ENCODE measurements around the gene CDC42EP5.
A peak's percentile ranks its signal among the peaks of the same experiment; 100 is the strongest.
"Not testable (repeated sequence)": the region's sequence is repeated elsewhere in the genome, so short reads cannot be mapped to it uniquely, and the experiment has no call there.

The CDC42EP5 gene

GRCh38 chr19:54448774-54449700 lies 24.1 kb downstream of the CDC42EP5 start, which contains the start of gene LENG8:
LENG8 (plus strand) TSS chr19:54449199; CDS start chr19:54451345, 2,146 bp downstream.
- peak; percentile 96 for DNase-seq (ENCODE audit: low read depth)

GRCh38 chr19:54448040-54448773 lies 24.9 kb downstream of the CDC42EP5 start:
- peak; percentile 78 for DNase-seq (ENCODE audit: low read depth)

- not testable (repeated sequence) for DNase-seq (ENCODE audit: low read depth)
Observed at GRCh38 chr19:54446349-54446748, 26.7 kb downstream of the CDC42EP5 start.

- no peak for DNase-seq (ENCODE audit: low read depth)
Observed at GRCh38 chr19:54444737-54445136, 28.4 kb downstream of the CDC42EP5 start.

GRCh38 chr19:54440641-54441040 lies 32.5 kb downstream of the CDC42EP5 start:
- DNase-seq (ENCODE audit: low read depth), result no peak

GRCh38 chr19:54439174-54439851 lies 33.8 kb downstream of the CDC42EP5 start:
- DNase-seq (ENCODE audit: low read depth), result peak; percentile 38

GRCh38 chr19:54436628-54437252 lies 36.4 kb downstream of the CDC42EP5 start:
- DNase-seq (ENCODE audit: low read depth), result no peak

- DNase-seq (ENCODE audit: low read depth), result no peak
Observed at GRCh38 chr19:54436031-54436523, 37.0 kb downstream of the CDC42EP5 start.

- no peak for DNase-seq (ENCODE audit: low read depth)
Observed at GRCh38 chr19:54435551-54436016, 37.5 kb downstream of the CDC42EP5 start.

- DNase-seq (ENCODE audit: low read depth), result no peak
Observed at GRCh38 chr19:54434873-54435214, 38.3 kb downstream of the CDC42EP5 start.

- no peak for DNase-seq (ENCODE audit: low read depth)
Observed at GRCh38 chr19:54434112-54434872, 38.8 kb downstream of the CDC42EP5 start.

GRCh38 chr19:54433697-54434096 lies 39.4 kb downstream of the CDC42EP5 start:
- no peak for DNase-seq (ENCODE audit: low read depth)

- no peak for DNase-seq (ENCODE audit: low read depth)
Observed at GRCh38 chr19:54432144-54432738, 40.9 kb downstream of the CDC42EP5 start.

- no peak for DNase-seq (ENCODE audit: low read depth)
Observed at GRCh38 chr19:54431255-54431838, 41.7 kb downstream of the CDC42EP5 start.

GRCh38 chr19:54430306-54431254 lies 42.5 kb downstream of the CDC42EP5 start:
- DNase-seq (ENCODE audit: low read depth), result peak; percentile 17

- no peak for DNase-seq (ENCODE audit: low read depth)
Observed at GRCh38 chr19:54429545-54430227, 43.4 kb downstream of the CDC42EP5 start.

GRCh38 chr19:54429176-54429495 lies 44.0 kb downstream of the CDC42EP5 start:
- DNase-seq (ENCODE audit: low read depth), result no peak
